ENCODE results near the gene BMF.
"Not testable (repeated sequence)": the region's sequence is repeated elsewhere in the genome, so short reads cannot be mapped to it uniquely, and the experiment has no call there.

Gene BMF

GRCh38 chr15:40128766-40129660 lies 20.3 kb upstream of the BMF start:
- H3K4me3 ChIP-seq (replicated peaks; ENCODE audit: insufficient read depth, low read length): no peak overlapping the region
- DNase-seq (ENCODE audit: low read depth in 1 of 2, low spot score in 1 of 2): no peak
- no peak overlapping the region for H3K27ac ChIP-seq (replicated peaks)
- TF ChIP-seq SPI1 (IDR thresholded peaks at IDR 0.05; ENCODE audit: borderline replicate concordance, low read depth): no peak
- no peak for TF ChIP-seq POLR2AphosphoS5 (IDR thresholded peaks at IDR 0.05; ENCODE audit: low read depth)
- no peak for TF ChIP-seq CTCF (IDR thresholded peaks at IDR 0.05; ENCODE audit: insufficient read depth, low read length)
- TF ChIP-seq GABPA (IDR thresholded peaks at IDR 0.05; ENCODE audit: low read depth): no peak
- no peak for TF ChIP-seq REST (IDR thresholded peaks at IDR 0.05; ENCODE audit: insufficient replicate concordance, low read depth)
- H3K27me3 ChIP-seq (ENCODE audit: insufficient read depth, poor library complexity, severe bottlenecking): no peaks in the 10 kb centered on the region

GRCh38 chr15:40125950-40126349 lies 17.3 kb upstream of the BMF start:
- no peak overlapping the region for H3K27ac ChIP-seq (replicated peaks)
- no peak for TF ChIP-seq GABPA (IDR thresholded peaks at IDR 0.05; ENCODE audit: low read depth)
- TF ChIP-seq CTCF (IDR thresholded peaks at IDR 0.05; ENCODE audit: insufficient read depth, low read length): no peak
- TF ChIP-seq REST (IDR thresholded peaks at IDR 0.05; ENCODE audit: insufficient replicate concordance, low read depth): no peak
- no peak for TF ChIP-seq POLR2AphosphoS5 (IDR thresholded peaks at IDR 0.05; ENCODE audit: low read depth)
- no peak for TF ChIP-seq SPI1 (IDR thresholded peaks at IDR 0.05; ENCODE audit: borderline replicate concordance, low read depth)
- no peaks in the 10 kb centered on the region for H3K27me3 ChIP-seq (ENCODE audit: insufficient read depth, poor library complexity, severe bottlenecking)
- no peak for DNase-seq (ENCODE audit: low read depth in 1 of 2, low spot score in 1 of 2)
- no peak overlapping the region for H3K4me3 ChIP-seq (replicated peaks; ENCODE audit: insufficient read depth, low read length)

- not testable (repeated sequence) for H3K27ac ChIP-seq (replicated peaks); H3K27me3 ChIP-seq (ENCODE audit: insufficient read depth, poor library complexity, severe bottlenecking); H3K4me3 ChIP-seq (replicated peaks; ENCODE audit: insufficient read depth, low read length); DNase-seq (ENCODE audit: low read depth in 1 of 2, low spot score in 1 of 2)
Measured at GRCh38 chr15:40124807-40125285, 16.2 kb upstream of the BMF start.

GRCh38 chr15:40124333-40124732 lies 15.7 kb upstream of the BMF start:
- DNase-seq (ENCODE audit: low read depth in 1 of 2, low spot score in 1 of 2); H3K4me3 ChIP-seq (replicated peaks; ENCODE audit: insufficient read depth, low read length); H3K27me3 ChIP-seq (ENCODE audit: insufficient read depth, poor library complexity, severe bottlenecking); H3K27ac ChIP-seq (replicated peaks): not testable (repeated sequence)

- not testable (repeated sequence) for H3K4me3 ChIP-seq (replicated peaks; ENCODE audit: insufficient read depth, low read length); DNase-seq (ENCODE audit: low read depth in 1 of 2, low spot score in 1 of 2); H3K27ac ChIP-seq (replicated peaks); H3K27me3 ChIP-seq (ENCODE audit: insufficient read depth, poor library complexity, severe bottlenecking)
Measured at GRCh38 chr15:40123863-40124262, 15.2 kb upstream of the BMF start.

GRCh38 chr15:40122989-40123388 lies 14.3 kb upstream of the BMF start:
- not testable (repeated sequence) for H3K4me3 ChIP-seq (replicated peaks; ENCODE audit: insufficient read depth, low read length); H3K27ac ChIP-seq (replicated peaks); H3K27me3 ChIP-seq (ENCODE audit: insufficient read depth, poor library complexity, severe bottlenecking); DNase-seq (ENCODE audit: low read depth in 1 of 2, low spot score in 1 of 2)
